Activated naive CD8-positive, alpha-beta T cell treated with anti-CD3 and anti-CD28 coated beads, Interleukin-2, amount 50 U/mL, for 24 hours (primary cell): ENCODE data around the gene MEIS1.
A peak's percentile ranks its signal among the peaks of the same experiment; 100 is the strongest.

Experiments
- ATAC-seq: fragments of 150-1000 bp; cut with Tn5 transposase; one replicate; pipeline ENCODE4 v1.10.0; 2021
- DNase-seq: peaks from one replicate; pipeline ENCODE4 v3.0.0; 2021
- H3K27ac Mint-ChIP-seq: one replicate; pipeline ENCODE4 v1.8.0; 2021; ENCODE audit warnings: mild to moderate bottlenecking, mixed read lengths
- H3K27me3 Mint-ChIP-seq: one replicate; pipeline ENCODE4 v1.8.0; 2021; ENCODE audit warnings: mixed read lengths
- H3K36me3 Mint-ChIP-seq: one replicate; pipeline ENCODE4 v1.8.0; 2021; ENCODE audit warnings: low read depth, mixed read lengths
- H3K4me1 Mint-ChIP-seq: one replicate; pipeline ENCODE4 v1.8.0; 2021; ENCODE audit warnings: mixed read lengths
- H3K4me3 Mint-ChIP-seq: one replicate; pipeline ENCODE4 v1.8.0; 2021; ENCODE audit warnings: mild to moderate bottlenecking, moderate library complexity, mixed read lengths
- H3K9me3 Mint-ChIP-seq: one replicate; pipeline ENCODE4 v1.8.0; 2021; ENCODE audit warnings: mixed read lengths

The MEIS1 gene

DNA sequence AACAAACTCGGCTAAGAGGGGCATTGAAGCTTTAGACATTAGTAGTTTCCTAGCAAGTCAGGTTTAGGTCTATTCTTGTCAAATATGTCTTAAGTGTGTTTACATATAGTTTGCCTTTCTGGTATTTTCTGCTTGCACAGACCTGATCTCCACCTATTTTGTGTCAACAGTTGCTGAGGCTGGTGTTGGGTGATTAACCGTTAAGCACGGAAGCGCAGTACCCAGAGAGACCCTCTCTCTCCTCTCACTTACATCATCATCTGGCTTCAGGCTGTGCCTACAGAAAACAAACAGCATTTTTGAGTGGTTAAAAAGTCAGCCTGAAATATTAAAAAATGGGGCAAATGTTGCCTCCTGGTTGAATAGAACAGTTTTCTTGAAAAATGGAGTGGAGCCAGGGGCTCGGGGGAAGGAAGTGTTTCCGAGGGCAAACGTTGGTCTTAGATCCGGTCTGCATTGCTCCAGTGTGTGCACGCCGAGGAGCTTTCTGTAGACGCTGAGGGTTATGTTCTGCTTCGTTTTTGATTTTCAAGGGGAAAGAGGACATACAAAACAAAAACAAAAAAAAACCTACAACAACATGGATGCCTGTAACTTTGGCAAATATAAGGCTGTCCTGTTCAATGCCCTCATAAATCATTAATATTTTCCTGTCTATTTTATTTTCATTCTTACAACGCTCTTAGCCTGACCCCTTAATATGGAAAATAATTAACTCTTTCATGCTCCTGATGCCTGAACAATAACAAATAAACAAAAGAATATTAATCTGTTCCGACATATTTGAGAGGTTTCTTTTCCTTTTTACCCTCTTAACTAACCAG lies 120.8 kb downstream of the MEIS1 start:
- H3K27me3 Mint-ChIP-seq, result peaks cover 14% of the 10 kb centered on the region

DNA sequence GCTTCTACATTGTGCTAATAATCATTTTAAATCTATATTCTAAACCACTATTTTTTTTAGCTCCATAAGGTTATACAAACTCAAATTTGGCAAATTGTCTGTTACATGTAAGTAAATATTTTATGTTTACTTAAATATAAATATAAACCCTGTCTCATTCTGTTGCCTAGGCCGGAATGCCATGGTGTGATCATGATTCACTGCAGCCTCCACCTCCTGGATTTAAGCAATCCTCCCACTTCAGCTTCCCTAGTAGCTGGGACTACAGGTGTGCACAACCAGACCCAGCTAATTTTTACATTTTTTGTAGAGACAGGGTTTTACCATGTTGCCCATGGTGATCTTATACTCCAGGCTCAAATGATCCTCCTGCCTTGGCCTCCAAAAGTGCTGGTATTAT lies 124.7 kb downstream of the MEIS1 start:
- no peak overlapping the region for H3K27ac Mint-ChIP-seq
- H3K4me1 Mint-ChIP-seq, result peaks cover 8% of the 10 kb centered on the region
- DNase-seq (no peak), ATAC-seq (no peak)
- no peak overlapping the region for H3K4me3 Mint-ChIP-seq
- no peaks in the 10 kb centered on the region for H3K9me3 Mint-ChIP-seq
- H3K36me3 Mint-ChIP-seq, result no peaks in the 10 kb centered on the region
- H3K27me3 Mint-ChIP-seq, result peaks cover 14% of the 10 kb centered on the region

More for the DNA sequence above, 120.8 kb downstream of the MEIS1 start:
- H3K4me1 Mint-ChIP-seq, result peaks cover 8% of the 10 kb centered on the region
- H3K4me3 Mint-ChIP-seq, result peak overlapping the region; percentile 35
- H3K9me3 Mint-ChIP-seq, result no peaks in the 10 kb centered on the region
- H3K27ac Mint-ChIP-seq, result no peak overlapping the region
- ATAC-seq (no peak), DNase-seq (no peak)
- no peaks in the 10 kb centered on the region for H3K36me3 Mint-ChIP-seq

GRCh38 chr2:66560683-66561082 lies 125.8 kb downstream of the MEIS1 start:
- Mint-ChIP-seq H3K36me3 (no peaks in the 10 kb centered on the region), H3K27ac (no peak overlapping the region), H3K4me1 (peaks cover 5% of the 10 kb centered on the region), H3K9me3 (no peaks in the 10 kb centered on the region), H3K4me3 (no peak overlapping the region), H3K27me3 (peaks cover 13% of the 10 kb centered on the region)
- no peak for ATAC-seq
- DNase-seq, result no peak

GRCh38 chr2:66561645-66562303 lies 126.8 kb downstream of the MEIS1 start:
- Mint-ChIP-seq H3K4me1 (no peaks in the 10 kb centered on the region), H3K4me3 (no peak overlapping the region), H3K27me3 (peaks cover 4% of the 10 kb centered on the region), H3K27ac (no peak overlapping the region), H3K9me3 (no peaks in the 10 kb centered on the region), H3K36me3 (no peaks in the 10 kb centered on the region)
- DNase-seq (no peak), ATAC-seq (no peak)

DNA sequence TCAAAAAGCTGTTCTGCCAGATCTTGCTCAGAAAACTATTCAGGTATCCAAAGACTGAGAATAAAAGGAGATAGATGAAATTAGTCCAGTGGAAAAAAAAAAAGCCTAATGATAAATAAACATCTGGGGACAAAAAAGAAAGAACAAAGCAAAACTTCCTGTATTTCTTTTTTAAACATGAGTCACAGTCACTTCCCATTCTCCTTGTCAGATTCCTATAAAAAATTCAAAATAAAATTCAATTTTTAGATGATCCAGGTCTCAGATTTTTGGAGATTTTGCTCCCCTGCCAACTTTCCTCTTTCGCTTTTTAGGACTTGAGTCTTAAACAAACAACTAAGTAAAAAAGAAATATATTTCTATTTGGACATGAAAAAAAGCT lies 127.4 kb downstream of the MEIS1 start:
- Mint-ChIP-seq H3K4me1 (no peaks in the 10 kb centered on the region), H3K27ac (no peak overlapping the region), H3K36me3 (no peaks in the 10 kb centered on the region), H3K9me3 (no peaks in the 10 kb centered on the region), H3K4me3 (no peak overlapping the region), H3K27me3 (peaks cover 3% of the 10 kb centered on the region)
- DNase-seq (no peak), ATAC-seq (no peak)

DNA sequence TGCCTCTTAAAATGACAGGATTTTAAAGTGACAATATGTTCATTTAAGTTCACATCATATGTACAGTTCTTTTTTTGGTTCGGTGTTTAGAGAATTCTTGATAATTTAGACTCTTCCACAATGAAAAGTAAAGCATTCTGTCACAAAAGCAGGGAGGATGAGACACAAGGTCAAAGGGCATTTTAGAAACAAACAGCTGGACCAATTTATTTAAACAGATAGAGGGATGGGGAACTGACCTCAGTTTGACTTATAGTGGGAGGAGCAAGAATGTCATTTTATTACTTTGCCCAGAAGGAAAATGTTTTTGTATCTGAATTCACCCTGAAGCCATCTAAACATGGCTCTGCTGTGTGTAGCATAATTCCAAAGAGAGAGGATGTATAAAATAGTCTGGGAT lies 128.5 kb downstream of the MEIS1 start:
- H3K27me3 Mint-ChIP-seq, result no peaks in the 10 kb centered on the region
- no peaks in the 10 kb centered on the region for H3K4me1 Mint-ChIP-seq
- no peak for DNase-seq
- no peak for ATAC-seq
- no peaks in the 10 kb centered on the region for H3K9me3 Mint-ChIP-seq
- H3K36me3 Mint-ChIP-seq, result no peaks in the 10 kb centered on the region
- no peak overlapping the region for H3K4me3 Mint-ChIP-seq
- no peak overlapping the region for H3K27ac Mint-ChIP-seq

DNA sequence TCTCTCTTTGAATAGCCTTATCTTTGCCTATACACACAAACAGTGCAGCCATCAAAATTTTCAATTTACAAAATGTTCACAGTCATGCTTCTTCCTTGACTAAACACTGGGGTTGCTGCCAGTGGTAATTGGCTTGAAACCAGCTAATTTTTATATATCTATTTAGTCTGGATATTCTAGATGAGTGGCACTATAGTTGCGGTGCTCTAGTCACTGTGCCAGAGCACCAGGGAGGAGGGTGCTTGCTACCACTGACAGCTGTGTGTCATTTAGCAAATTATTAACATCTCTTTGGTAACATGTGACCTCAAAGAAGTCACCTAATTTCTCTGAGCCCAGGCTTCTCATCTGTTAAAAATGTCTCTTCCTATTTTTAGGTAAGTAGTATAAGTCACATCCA lies 130.4 kb downstream of the MEIS1 start:
- no peaks in the 10 kb centered on the region for H3K4me1 Mint-ChIP-seq

GRCh38 chr2:66566726-66567399 lies 131.9 kb downstream of the MEIS1 start:
- peaks cover 5% of the 10 kb centered on the region for H3K27me3 Mint-ChIP-seq
- ATAC-seq, result no peak
- H3K27ac Mint-ChIP-seq, result no peak overlapping the region
- no peaks in the 10 kb centered on the region for H3K36me3 Mint-ChIP-seq
- H3K4me3 Mint-ChIP-seq, result no peak overlapping the region
- DNase-seq, result no peak
- H3K4me1 Mint-ChIP-seq, result no peaks in the 10 kb centered on the region
- no peaks in the 10 kb centered on the region for H3K9me3 Mint-ChIP-seq

More for the DNA sequence above, 130.4 kb downstream of the MEIS1 start:
- no peak for ATAC-seq
- Mint-ChIP-seq H3K4me3 (no peak overlapping the region), H3K36me3 (no peaks in the 10 kb centered on the region), H3K27ac (no peak overlapping the region), H3K9me3 (no peaks in the 10 kb centered on the region), H3K27me3 (peaks cover 3% of the 10 kb centered on the region)
- DNase-seq, result no peak

- H3K4me3 Mint-ChIP-seq, result no peak overlapping the region
- H3K27ac Mint-ChIP-seq, result no peak overlapping the region
- H3K27me3 Mint-ChIP-seq, result peaks cover 8% of the 10 kb centered on the region
- H3K9me3 Mint-ChIP-seq, result no peaks in the 10 kb centered on the region
- ATAC-seq (no peak), DNase-seq (no peak)
- H3K36me3 Mint-ChIP-seq, result no peaks in the 10 kb centered on the region
- H3K4me1 Mint-ChIP-seq, result no peaks in the 10 kb centered on the region
Measured at GRCh38 chr2:66567729-66568128, 132.8 kb downstream of the MEIS1 start.

GRCh38 chr2:66568650-66569300 lies 133.8 kb downstream of the MEIS1 start:
- no peak overlapping the region for H3K4me3 Mint-ChIP-seq

GRCh38 chr2:66569321-66569851 lies 134.5 kb downstream of the MEIS1 start:
- no peak overlapping the region for H3K27ac Mint-ChIP-seq
- H3K36me3 Mint-ChIP-seq, result no peaks in the 10 kb centered on the region
- ATAC-seq, result no peak
- no peaks in the 10 kb centered on the region for H3K4me1 Mint-ChIP-seq
- H3K4me3 Mint-ChIP-seq, result no peak overlapping the region
- H3K9me3 Mint-ChIP-seq, result no peaks in the 10 kb centered on the region
- H3K27me3 Mint-ChIP-seq, result peaks cover 14% of the 10 kb centered on the region
- no peak for DNase-seq

More at GRCh38 chr2:66568650-66569300, 133.8 kb downstream of the MEIS1 start:
- ATAC-seq (no peak), DNase-seq (no peak)
- Mint-ChIP-seq H3K36me3 (no peaks in the 10 kb centered on the region), H3K27ac (no peak overlapping the region), H3K9me3 (no peaks in the 10 kb centered on the region), H3K27me3 (peaks cover 11% of the 10 kb centered on the region), H3K4me1 (no peaks in the 10 kb centered on the region)

- peaks cover 1% of the 10 kb centered on the region for H3K4me1 Mint-ChIP-seq
- H3K4me3 Mint-ChIP-seq, result no peak overlapping the region
- DNase-seq, result no peak
- no peak for ATAC-seq
- no peaks in the 10 kb centered on the region for H3K9me3 Mint-ChIP-seq
- H3K27ac Mint-ChIP-seq, result no peak overlapping the region
- peaks cover 19% of the 10 kb centered on the region for H3K27me3 Mint-ChIP-seq
- no peaks in the 10 kb centered on the region for H3K36me3 Mint-ChIP-seq
Measured at GRCh38 chr2:66569974-66570373, 135.0 kb downstream of the MEIS1 start.

DNA sequence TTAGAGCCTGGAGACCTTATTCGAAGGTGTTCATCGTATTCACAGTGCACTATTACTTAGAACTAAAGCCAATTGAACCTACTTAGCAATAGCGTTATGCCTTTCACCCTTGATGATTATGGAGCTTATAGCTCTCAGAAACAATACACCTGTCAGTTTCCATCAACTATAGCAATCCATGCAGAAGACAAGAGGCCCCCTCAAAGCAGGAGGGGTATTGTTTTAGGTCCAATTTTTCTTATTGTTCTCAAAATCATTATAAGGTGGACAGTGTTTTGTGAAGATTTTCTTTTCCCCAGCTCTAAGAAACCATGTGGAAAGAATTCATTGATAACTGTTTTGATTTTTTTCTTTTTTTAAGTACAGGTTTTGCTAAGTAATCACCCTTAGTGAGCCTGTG lies 135.5 kb downstream of the MEIS1 start:
- Mint-ChIP-seq H3K36me3 (no peaks in the 10 kb centered on the region), H3K4me3 (no peak overlapping the region), H3K27ac (no peak overlapping the region), H3K27me3 (peaks cover 24% of the 10 kb centered on the region), H3K9me3 (no peaks in the 10 kb centered on the region), H3K4me1 (peaks cover 4% of the 10 kb centered on the region)
- DNase-seq (no peak), ATAC-seq (no peak)

GRCh38 chr2:66571918-66572317 lies 137.0 kb downstream of the MEIS1 start:
- H3K4me3 Mint-ChIP-seq, result no peak overlapping the region
- ATAC-seq (no peak), DNase-seq (no peak)
- peaks cover 28% of the 10 kb centered on the region for H3K27me3 Mint-ChIP-seq
- no peaks in the 10 kb centered on the region for H3K9me3 Mint-ChIP-seq
- H3K36me3 Mint-ChIP-seq, result no peaks in the 10 kb centered on the region
- H3K27ac Mint-ChIP-seq, result no peak overlapping the region
- peaks cover 9% of the 10 kb centered on the region for H3K4me1 Mint-ChIP-seq
